B cell (primary cell): ENCODE measurements around the gene WDR54. TPM values are rescaled to one million over a fixed set of nuclear protein-coding genes. Genes with fewer than 3 reads are reported as not detected.

Source experiments
- ATAC-seq: fragments of 200-7000 bp; cut with Tn5 transposase; one replicate; pipeline ENCODE4 v1.10.0; 2021; ENCODE audit warnings: low read depth, mild to moderate bottlenecking, moderate number of reproducible peaks, moderate library complexity
- CTCF ChIA-PET: fragments of 350-600 bp; sonication (Branson Sonifier 250); formaldehyde crosslinking; loops from one replicate; lab custom pipeline; 2021; ENCODE audit warnings: antibody characterized with exemption, inconsistent platforms; lab: Charles Lee
- POLR2A ChIA-PET: fragments of 350-600 bp; sonication (Branson Sonifier 250); formaldehyde crosslinking; loops from one replicate; lab custom pipeline; 2021; ENCODE audit warnings: antibody characterized with exemption; lab: Charles Lee
- DNase-seq: peaks from one replicate; pipeline ENCODE4 v3.0.0; 2013
- H2AFZ ChIP-seq: 2 replicates; pipeline ENCODE4 v1.6.1; 2012; ENCODE audit warnings: mild to moderate bottlenecking, low read depth, low read length; ENCODE audit not compliant: insufficient read depth, poor library complexity, severe bottlenecking
- H3K27ac ChIP-seq, 2 donors: 1 replicate in 1 of 2; 2 replicates in 1 of 2; pipeline ENCODE4 v1.5.1; 2012 to 2013; ENCODE audit warnings: low read length in 2 of 2, mild to moderate bottlenecking in 2 of 2, moderate library complexity in 1 of 2
- H3K27me3 ChIP-seq, 4 experiments: fragments of 200-600 bp in 1 of 4; sonication (generic) in 1 of 4; replicated peaks in 1 of 4; 1 replicate in 2 of 4; 2 replicates in 2 of 4; pipeline versions ENCODE4 v1.6.1 to v1.7.0; 2013 to 2016; ENCODE audit warnings: low read length in 3 of 4, mild to moderate bottlenecking in 2 of 4, mixed read lengths in 1 of 4, moderate library complexity in 1 of 4; ENCODE audit not compliant: insufficient read depth in 4 of 4, control insufficient read depth in 3 of 4; ENCODE audit errors: control extremely low read depth in 1 of 4
- H3K36me3 ChIP-seq, 2 experiments: replicated peaks in 1 of 2; 1 replicate in 1 of 2; 2 replicates in 1 of 2; pipeline versions ENCODE4 v1.6.1 to v1.7.1; 2013; ENCODE audit warnings: low read length in 1 of 2; ENCODE audit not compliant: insufficient read depth in 2 of 2, control insufficient read depth in 1 of 2; ENCODE audit errors: control extremely low read depth in 1 of 2, extremely low read depth in 1 of 2
- H3K4me1 ChIP-seq, 2 donors: fragments of 200-600 bp in 1 of 2; sonication (generic) in 1 of 2; 1 replicate in 1 of 2; 2 replicates in 1 of 2; pipeline versions ENCODE4 v1.5.1 to v1.6.1; 2013 to 2017; ENCODE audit warnings: low read length in 2 of 2; ENCODE audit not compliant: control insufficient read depth in 2 of 2, insufficient read depth in 2 of 2
- H3K4me2 ChIP-seq: replicated peaks from 2 replicates; pipeline ENCODE3; 2012; ENCODE audit warnings: mild to moderate bottlenecking, low read depth, low read length; ENCODE audit not compliant: poor library complexity, severe bottlenecking
- H3K4me3 ChIP-seq, 5 experiments: fragments of 200-600 bp in 1 of 5; sonication (generic) in 1 of 5; 1 replicate in 3 of 5; 2 replicates in 2 of 5; pipeline versions ENCODE4 v1.5.1 to v1.7.0; 2011 to 2016; ENCODE audit warnings: low read length in 4 of 5, mild to moderate bottlenecking in 4 of 5, low read depth in 2 of 5, control low read depth in 1 of 5, moderate library complexity in 1 of 5; ENCODE audit not compliant: insufficient read depth in 1 of 5; ENCODE audit errors: control extremely low read depth in 1 of 5, extremely low read depth in 1 of 5
- H3K79me2 ChIP-seq: fragments of 200-600 bp; sonication (generic); one replicate; pipeline ENCODE4 v1.6.0; 2016; ENCODE audit warnings: low read length; ENCODE audit not compliant: control insufficient read depth, insufficient read depth
- H3K9ac ChIP-seq: fragments of 200-600 bp; sonication (generic); 2 replicates; pipeline ENCODE4 v1.6.1; 2017; ENCODE audit warnings: mild to moderate bottlenecking, low read length, moderate library complexity
- H3K9me3 ChIP-seq, 3 donors: one replicate each; pipeline versions ENCODE4 v1.6.1 to v1.7.1; 2013; ENCODE audit warnings: low read length in 2 of 3; ENCODE audit not compliant: control insufficient read depth in 2 of 3, insufficient read depth in 1 of 3; ENCODE audit errors: control extremely low read depth in 1 of 3
- H4K20me1 ChIP-seq: 2 replicates; pipeline ENCODE4 v1.6.0; 2012; ENCODE audit warnings: mild to moderate bottlenecking, low read length; ENCODE audit not compliant: insufficient read depth, control insufficient read depth, poor library complexity, severe bottlenecking
- H3K27ac Mint-ChIP-seq: one replicate; pipeline ENCODE4 v1.8.0; 2021; ENCODE audit warnings: mixed read lengths
- H3K27me3 Mint-ChIP-seq: one replicate; pipeline ENCODE4 v1.8.0; 2021; ENCODE audit warnings: mixed read lengths
- H3K4me1 Mint-ChIP-seq: one replicate; pipeline ENCODE4 v1.8.0; 2021; ENCODE audit warnings: mixed read lengths
- H3K4me3 Mint-ChIP-seq: one replicate; pipeline ENCODE4 v1.8.0; 2021; ENCODE audit warnings: mixed read lengths
- H3K9me3 Mint-ChIP-seq: one replicate; pipeline ENCODE4 v1.8.0; 2022; ENCODE audit warnings: mixed read lengths; ENCODE audit not compliant: insufficient read depth
- EZH2 ChIP-seq: IDR thresholded peaks from 2 replicates; pipeline ENCODE4 v1.6.1; 2012; ENCODE audit warnings: borderline replicate concordance, low read depth, mild to moderate bottlenecking, moderate library complexity, low read length; ENCODE audit not compliant: insufficient read depth, poor library complexity, severe bottlenecking
- WGBS: methylation state at CpG from one replicate; pipeline ENCODE4 v1.1.5; 2013; ENCODE audit warnings: missing lambda C conversion rate; ENCODE audit not compliant: insufficient coverage; 5-methylcytosine and 5-hydroxymethylcytosine counted together
- intact Hi-C: fragments of 100-400 bp; cut with micrococcal nuclease; formaldehyde crosslinking; loops from one replicate; pipeline ENCODE4 v1.10.0; 2022
- polyA plus RNA-seq: library from polyadenylated mRNA; depleted of rRNA; stranded (reverse); fragments of >200 nt; gene quantifications from 2 replicates; pipeline ENCODE4 v1.2.3, GENCODE V29; 2012
- total RNA-seq, 2 donors: library from RNA; stranded (reverse); fragments of 120-200 nt in 1 of 2; gene quantifications; 1 replicate in 1 of 2; 2 replicates in 1 of 2; pipeline versions ENCODE4 v1.2.3 to v1.2.4, GENCODE V29; 2013 to 2022
- TF ChIP-seq, protein P1 (sequence below): fragments of 200-600 bp; IDR thresholded peaks from one replicate; pipeline ENCODE4 v1.8.0; 2022; ENCODE audit warnings: antibody characterized with exemption, mild to moderate bottlenecking

WDR54 gene
- total and polyA plus RNA-seq, 2 donors (not counting 1 experiment from before 2014, with no cell fraction given): 42.2 to 52.8 TPM

DNA sequence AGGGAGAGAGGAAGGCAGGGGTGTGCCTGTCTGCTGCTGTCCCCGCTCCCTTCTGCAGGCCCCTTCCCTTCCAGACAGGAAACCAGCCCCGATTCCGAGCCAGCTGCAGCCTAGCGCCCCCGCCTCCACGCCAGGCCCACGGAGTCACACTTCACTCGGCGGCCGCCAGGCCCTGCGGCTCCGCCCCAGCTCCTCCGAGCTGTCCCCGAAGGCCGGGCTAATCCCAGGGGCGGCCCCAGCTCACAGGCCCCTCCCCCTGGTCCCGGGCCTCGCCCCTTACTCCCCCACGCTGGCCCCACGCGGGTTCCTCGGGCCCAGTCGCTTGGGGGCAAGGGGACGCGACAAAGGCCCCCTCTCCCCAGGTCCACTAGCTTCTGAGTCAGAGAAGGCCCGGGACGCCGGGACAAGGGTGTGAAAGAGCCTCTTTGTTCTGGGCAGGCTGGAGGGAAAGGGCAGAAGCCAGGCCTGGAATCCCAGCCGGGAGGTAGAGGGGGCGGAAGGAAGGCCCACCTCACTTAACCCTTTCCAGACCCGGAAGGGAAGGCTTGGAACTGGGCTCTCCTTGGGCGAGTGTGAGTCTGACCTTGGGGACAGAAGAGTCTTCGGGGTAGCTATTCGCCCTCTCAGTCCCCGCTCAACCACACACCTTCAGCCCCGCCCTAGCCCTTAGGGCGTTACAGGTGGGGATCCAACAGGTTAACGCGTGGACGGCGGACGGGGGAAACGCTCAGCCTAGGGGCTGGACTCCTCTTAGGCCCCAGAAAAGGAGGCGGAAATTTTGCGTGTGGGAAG, 19.0 kb downstream of the WDR54 start:
- Histone ChIP-seq H3K27me3 (peaks cover 0 to 43% (median 13%) of the 10 kb centered on the region in 4 experiments), H3K4me2 (peak overlapping the region; percentile 95), H3K79me2 (no peaks in the 10 kb centered on the region), H4K20me1 (no peaks in the 10 kb centered on the region), H2AFZ (peak overlapping the region; percentile 72), H3K9ac (peak overlapping the region; percentile 60), H3K9me3 (peaks cover 0 to 9% (median 0%) of the 10 kb centered on the region in 3 donors), H3K4me1 (peaks cover 36 to 46% of the 10 kb centered on the region in 2 donors), H3K27ac (no peak overlapping the region), H3K4me3 (peak overlapping the region; percentile 14 to 55 (median 49)), H3K36me3 (no peaks in the 10 kb centered on the region)
- Mint-ChIP-seq H3K9me3 (no peaks in the 10 kb centered on the region), H3K4me1 (peaks cover 47% of the 10 kb centered on the region), H3K4me3 (peak overlapping the region; percentile 83), H3K27ac (peak overlapping the region; percentile 67), H3K27me3 (peaks cover 17% of the 10 kb centered on the region)
- ChIA-PET POLR2A (interaction anchor here (0.5 to 1.4 kb wide), 5 partner anchors 14 to 258 kb away, joined by 3 to 7 read pairs (median 4); partner anchors contain the start of genes C2orf81, INO80B, WBP1 and WDR54), CTCF (interaction anchor here (0.7 to 1.3 kb wide), 8 partner anchors 13 to 91 kb away, joined by 3 to 7 read pairs (median 3); no protein-coding TSS in a partner anchor)
- intact Hi-C loops: loop anchor here (1.0 kb wide), 2 partner anchors 14 to 19 kb away; partner anchors contain the start of genes C2orf81 and WDR54
- peak; percentile 96 for ATAC-seq
- 27% methylated on average over 40 of the region's 45 CpGs for WGBS
- TF ChIP-seq EZH2: no peak
- TF ChIP-seq, protein P1, sequence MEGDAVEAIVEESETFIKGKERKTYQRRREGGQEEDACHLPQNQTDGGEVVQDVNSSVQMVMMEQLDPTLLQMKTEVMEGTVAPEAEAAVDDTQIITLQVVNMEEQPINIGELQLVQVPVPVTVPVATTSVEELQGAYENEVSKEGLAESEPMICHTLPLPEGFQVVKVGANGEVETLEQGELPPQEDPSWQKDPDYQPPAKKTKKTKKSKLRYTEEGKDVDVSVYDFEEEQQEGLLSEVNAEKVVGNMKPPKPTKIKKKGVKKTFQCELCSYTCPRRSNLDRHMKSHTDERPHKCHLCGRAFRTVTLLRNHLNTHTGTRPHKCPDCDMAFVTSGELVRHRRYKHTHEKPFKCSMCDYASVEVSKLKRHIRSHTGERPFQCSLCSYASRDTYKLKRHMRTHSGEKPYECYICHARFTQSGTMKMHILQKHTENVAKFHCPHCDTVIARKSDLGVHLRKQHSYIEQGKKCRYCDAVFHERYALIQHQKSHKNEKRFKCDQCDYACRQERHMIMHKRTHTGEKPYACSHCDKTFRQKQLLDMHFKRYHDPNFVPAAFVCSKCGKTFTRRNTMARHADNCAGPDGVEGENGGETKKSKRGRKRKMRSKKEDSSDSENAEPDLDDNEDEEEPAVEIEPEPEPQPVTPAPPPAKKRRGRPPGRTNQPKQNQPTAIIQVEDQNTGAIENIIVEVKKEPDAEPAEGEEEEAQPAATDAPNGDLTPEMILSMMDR: peak; percentile 26
- peak; percentile 78 for DNase-seq
